SU-DHL-6 (cell line): Measurements from ENCODE around the gene MMP20.

Experiments used
- H2AFZ ChIP-seq: fragments of 200-600 bp; sonication (generic); 2 replicates; pipeline ENCODE4 v1.6.1; 2014; ENCODE audit warnings: low read depth, mild to moderate bottlenecking, moderate library complexity, mixed read lengths, antibody characterized with exemption, low read length; ENCODE audit not compliant: severe bottlenecking
- H3F3A ChIP-seq: fragments of 200-600 bp; shearing (Covaris generic); 2 replicates; pipeline ENCODE4 v1.6.0; 2016; ENCODE audit warnings: antibody characterized with exemption, mild to moderate bottlenecking; ENCODE audit not compliant: insufficient read depth
- H3K27ac ChIP-seq: fragments of 200-600 bp; sonication (generic); 2 replicates; pipeline ENCODE4 v1.5.1; 2016; ENCODE audit warnings: low read depth, mild to moderate bottlenecking, low read length, moderate library complexity, mixed read lengths
- H3K27me3 ChIP-seq: fragments of 200-600 bp; sonication (generic), shearing (Covaris generic); 2 replicates; pipeline ENCODE4 v1.6.0; 2014; ENCODE audit warnings: mild to moderate bottlenecking, low read length
- H3K36me3 ChIP-seq: fragments of 200-600 bp; sonication (generic); 2 replicates; pipeline ENCODE4 v1.6.1; 2014; ENCODE audit warnings: mild to moderate bottlenecking, low read length, mixed read lengths
- H3K4me2 ChIP-seq: fragments of 300-600, 200-600 bp; shearing (Covaris generic), sonication (generic); 2 replicates; pipeline ENCODE4 v1.6.0; 2014; ENCODE audit warnings: low read length, low read depth, mild to moderate bottlenecking; ENCODE audit not compliant: poor library complexity, severe bottlenecking
- H3K4me3 ChIP-seq: fragments of 200-600 bp; sonication (generic); 2 replicates; pipeline ENCODE4 v1.5.1; 2014; ENCODE audit warnings: antibody characterized with exemption, low read length, mild to moderate bottlenecking, mixed read lengths; ENCODE audit not compliant: insufficient read depth, poor library complexity, severe bottlenecking
- H3K79me2 ChIP-seq: fragments of 200-600 bp; sonication (generic); 2 replicates; pipeline ENCODE4 v1.6.1; 2014; ENCODE audit warnings: mild to moderate bottlenecking, low read length, moderate library complexity; ENCODE audit not compliant: insufficient read depth
- H3K9ac ChIP-seq: fragments of 200-600 bp; sonication (generic); 2 replicates; pipeline ENCODE4 v1.7.0; 2014; ENCODE audit warnings: mild to moderate bottlenecking, low read length
- H3K9me2 ChIP-seq: fragments of 200-600 bp; sonication (generic); replicated peaks from 2 replicates; pipeline ENCODE4 v1.6.1; 2014; ENCODE audit warnings: low read length; ENCODE audit not compliant: insufficient read depth
- H3K9me3 ChIP-seq: fragments of 200-600 bp; sonication (generic); 2 replicates; pipeline ENCODE4 v1.6.1; 2014; ENCODE audit warnings: low read length, mixed read lengths; ENCODE audit not compliant: insufficient read depth
- H4K20me1 ChIP-seq: fragments of 200-600 bp; sonication (generic); 2 replicates; pipeline ENCODE4 v1.6.1; 2014; ENCODE audit warnings: low read depth, mild to moderate bottlenecking, antibody characterized with exemption, low read length, moderate library complexity, mixed read lengths
- EZH2phosphoT487 ChIP-seq: fragments of 200-600 bp; sonication (generic), shearing (Covaris generic); conservative IDR thresholded peaks from 2 replicates; pipeline ENCODE4 v1.6.1; 2018; ENCODE audit warnings: mild to moderate bottlenecking, antibody characterized with exemption, low read length, moderate library complexity, mixed read lengths
- TF ChIP-seq, protein P1 (sequence below): fragments of 200-600 bp; sonication (generic); IDR thresholded peaks from one replicate; pipeline ENCODE4 v1.5.1; 2017; ENCODE audit warnings: antibody characterized with exemption, mild to moderate bottlenecking, low read length, moderate library complexity; ENCODE audit not compliant: insufficient read depth, poor library complexity, severe bottlenecking

MMP20 gene

DNA sequence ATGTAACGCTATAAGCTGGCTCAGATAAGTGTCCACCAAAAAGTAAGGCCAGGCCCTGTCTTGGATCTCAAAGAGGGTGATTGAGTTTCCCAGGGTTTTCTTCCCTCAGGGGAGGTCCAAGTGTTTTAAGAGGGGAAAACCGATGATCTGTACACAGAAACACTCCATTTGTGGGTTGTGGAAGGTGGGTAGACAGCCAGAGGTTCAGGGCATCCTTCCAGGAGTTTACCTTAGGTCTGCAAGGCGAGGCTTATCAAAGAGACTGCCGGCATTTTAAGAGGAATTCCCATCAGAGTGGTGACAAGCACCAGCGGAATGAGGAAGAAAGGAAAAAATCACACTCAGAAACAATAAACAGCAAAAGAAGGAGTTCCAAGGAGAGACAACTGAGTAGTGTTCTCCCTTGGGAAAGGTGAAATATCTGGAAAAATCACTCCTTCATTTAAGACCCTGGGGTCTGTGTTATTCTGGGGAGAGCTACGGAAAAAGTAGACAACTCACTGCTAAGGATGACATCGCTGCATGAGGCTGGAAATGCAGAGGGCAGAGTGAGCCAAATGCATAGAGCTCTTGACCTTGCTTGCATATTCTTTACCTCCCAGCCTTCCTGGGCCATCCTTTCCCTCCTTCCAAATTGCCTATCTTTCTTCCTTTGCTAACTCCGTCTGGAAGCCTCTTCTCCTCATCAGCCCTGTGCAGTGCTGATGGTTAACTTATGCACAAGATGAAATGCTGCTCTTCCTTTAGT lies 72.5 kb downstream of the MMP20 start:
- Histone ChIP-seq H3K27me3 (no peaks in the 10 kb centered on the region), H3K9me3 (no peaks in the 10 kb centered on the region), H3K36me3 (no peaks in the 10 kb centered on the region; the same call in 1 of the 2 replicates), H3K4me2 (no peak overlapping the region), H3F3A (no peaks in the 10 kb centered on the region), H3K79me2 (no peaks in the 10 kb centered on the region), H3K27ac (no peak overlapping the region), H3K4me3 (no peak overlapping the region), H3K9ac (no peak overlapping the region), H4K20me1 (no peaks in the 10 kb centered on the region), H2AFZ (peak overlapping the region; percentile 52), H3K9me2 (no peaks in the 10 kb centered on the region)
- TF ChIP-seq, protein P1, sequence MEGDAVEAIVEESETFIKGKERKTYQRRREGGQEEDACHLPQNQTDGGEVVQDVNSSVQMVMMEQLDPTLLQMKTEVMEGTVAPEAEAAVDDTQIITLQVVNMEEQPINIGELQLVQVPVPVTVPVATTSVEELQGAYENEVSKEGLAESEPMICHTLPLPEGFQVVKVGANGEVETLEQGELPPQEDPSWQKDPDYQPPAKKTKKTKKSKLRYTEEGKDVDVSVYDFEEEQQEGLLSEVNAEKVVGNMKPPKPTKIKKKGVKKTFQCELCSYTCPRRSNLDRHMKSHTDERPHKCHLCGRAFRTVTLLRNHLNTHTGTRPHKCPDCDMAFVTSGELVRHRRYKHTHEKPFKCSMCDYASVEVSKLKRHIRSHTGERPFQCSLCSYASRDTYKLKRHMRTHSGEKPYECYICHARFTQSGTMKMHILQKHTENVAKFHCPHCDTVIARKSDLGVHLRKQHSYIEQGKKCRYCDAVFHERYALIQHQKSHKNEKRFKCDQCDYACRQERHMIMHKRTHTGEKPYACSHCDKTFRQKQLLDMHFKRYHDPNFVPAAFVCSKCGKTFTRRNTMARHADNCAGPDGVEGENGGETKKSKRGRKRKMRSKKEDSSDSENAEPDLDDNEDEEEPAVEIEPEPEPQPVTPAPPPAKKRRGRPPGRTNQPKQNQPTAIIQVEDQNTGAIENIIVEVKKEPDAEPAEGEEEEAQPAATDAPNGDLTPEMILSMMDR: no peak
- no peak for TF ChIP-seq EZH2phosphoT487

DNA sequence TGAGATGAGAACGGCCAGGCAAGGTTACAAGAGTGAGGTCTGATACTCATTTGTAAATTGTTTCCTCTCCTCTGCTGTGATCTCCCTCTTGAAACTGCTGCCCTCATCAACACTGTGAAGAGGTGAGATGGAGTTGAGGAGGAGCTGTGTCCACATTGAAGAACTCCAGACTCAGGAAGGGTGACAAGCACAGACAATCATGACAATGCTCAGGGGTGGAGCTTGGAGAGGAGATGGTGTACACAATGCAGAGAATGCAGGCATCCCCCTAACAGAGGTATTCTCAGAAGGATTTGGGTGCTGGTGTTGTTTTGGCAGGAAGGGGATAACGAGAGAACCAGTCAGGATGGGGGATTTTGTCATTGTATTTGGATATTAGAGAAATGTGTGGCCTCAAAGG lies 73.1 kb downstream of the MMP20 start:
- Histone ChIP-seq H3K27ac (no peak overlapping the region), H3K9ac (no peak overlapping the region), H3K4me2 (peak overlapping the region; percentile 13), H3K27me3 (no peaks in the 10 kb centered on the region), H3K4me3 (no peak overlapping the region), H3K9me2 (no peaks in the 10 kb centered on the region), H4K20me1 (no peaks in the 10 kb centered on the region), H3F3A (peaks cover 3% of the 10 kb centered on the region), H2AFZ (peak overlapping the region; percentile 52), H3K79me2 (no peaks in the 10 kb centered on the region), H3K36me3 (no peaks in the 10 kb centered on the region), H3K9me3 (no peaks in the 10 kb centered on the region)
- TF ChIP-seq, protein P1: no peak
- no peak for TF ChIP-seq EZH2phosphoT487

DNA sequence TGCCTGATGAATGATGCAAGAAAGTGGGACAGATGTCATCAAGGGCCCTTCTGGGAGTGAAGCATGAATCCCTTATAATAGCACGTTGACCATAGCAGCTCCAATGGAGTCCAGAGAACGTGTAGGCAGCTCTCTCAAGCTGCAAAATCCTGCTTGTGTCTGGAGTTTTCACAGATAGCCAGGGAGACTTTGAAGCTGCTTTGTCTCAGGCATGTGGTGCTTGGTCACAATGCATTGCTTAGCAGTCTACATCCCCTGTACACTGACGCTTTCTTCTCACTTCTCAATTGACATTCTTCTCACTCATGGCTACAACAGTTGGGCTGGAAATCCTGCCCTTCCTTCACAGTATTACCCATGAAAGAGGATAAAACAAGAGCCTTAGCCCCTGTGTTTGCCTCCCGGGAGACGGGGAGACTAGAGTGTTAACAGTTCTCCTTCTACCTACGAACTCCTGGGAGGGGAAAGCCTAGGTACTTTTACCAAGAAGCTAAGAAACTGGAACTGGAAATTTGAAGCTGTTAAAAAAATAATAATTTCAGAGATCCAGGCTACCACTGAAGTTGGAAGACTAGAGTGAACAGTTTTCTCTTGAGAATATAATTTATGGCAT lies 73.9 kb downstream of the MMP20 start:
- H3K36me3 ChIP-seq: no peaks in the 10 kb centered on the region
- no peaks in the 10 kb centered on the region for H3K9me3 ChIP-seq
- no peak overlapping the region for H3K4me3 ChIP-seq
- no peaks in the 10 kb centered on the region for H3K9me2 ChIP-seq
- TF ChIP-seq EZH2phosphoT487: no peak
- TF ChIP-seq, protein P1: no peak
- no peak overlapping the region for H3K9ac ChIP-seq
- no peaks in the 10 kb centered on the region for H4K20me1 ChIP-seq
- no peaks in the 10 kb centered on the region for H3K79me2 ChIP-seq
- H3K4me2 ChIP-seq: peak overlapping the region; percentile 13
- H3K27me3 ChIP-seq: no peaks in the 10 kb centered on the region
- H3K27ac ChIP-seq: no peak overlapping the region
- peaks cover 9% of the 10 kb centered on the region for H3F3A ChIP-seq
- peak overlapping the region; percentile 52 for H2AFZ ChIP-seq
